HepG2 (cell line): ENCODE data around the gene DDX1. TPM values are rescaled to one million over a fixed set of nuclear protein-coding genes. Genes with fewer than 3 reads are reported as not detected.

ENCODE experiments used
- ATAC-seq: fragments of 200-7000 bp; cut with Tn5 transposase; 3 replicates; pipeline ENCODE4 v1.9.1; 2020; ENCODE audit warnings: mild to moderate bottlenecking, moderate library complexity
- BruUV-seq: library from RNA; stranded (reverse); fragments of 400-500 nt; replicated peaks from 2 replicates; lab custom pipeline; 2021; lab: Mats Ljungman, UMichigan
- CTCF ChIA-PET: fragments of 300-600 bp; formaldehyde crosslinking; extraction: SDS; loops from one replicate; lab custom pipeline; 2021; ENCODE audit warnings: low total read pairs, inconsistent platforms, low intra/inter-chr PET ratio; lab: Yijun Ruan, JAX
- POLR2A ChIA-PET: fragments of 350-600 bp; sonication (Branson Sonifier 250); formaldehyde crosslinking; loops from one replicate; lab custom pipeline; 2020; ENCODE audit warnings: antibody characterized with exemption, inconsistent platforms; lab: Yijun Ruan, JAX
- DNase-seq: peaks from one replicate; pipeline ENCODE4 v3.0.0-alpha.2; 2015; ENCODE audit warnings: low spot score
- FAIRE-seq: peaks from 3 replicates; lab custom pipeline; 2011; peaks lifted over from hg19 to GRCh38; lab: Jason Lieb, UNC
- H2AFZ ChIP-seq: one replicate; pipeline ENCODE4 v1.6.1; 2011; ENCODE audit warnings: low read length, inconsistent platforms
- H3K27ac ChIP-seq: fragments of 300-600 bp; 3 replicates; pipeline ENCODE4 v1.8.0; 2011; ENCODE audit warnings: mixed run types, mild to moderate bottlenecking, mixed read lengths, low read length, inconsistent platforms; ENCODE audit not compliant: insufficient read depth; ENCODE audit errors: extremely low read length
- H3K27me3 ChIP-seq, 2 experiments: fragments of 200-600 bp in 1 of 2; 2 replicates in 1 of 2; 3 replicates in 1 of 2; pipeline versions ENCODE4 v1.6.0 to v1.8.0; 2011; ENCODE audit warnings: low read length in 2 of 2, mild to moderate bottlenecking in 2 of 2, moderate library complexity in 2 of 2, inconsistent platforms in 1 of 2; ENCODE audit not compliant: insufficient read depth in 2 of 2, control insufficient read depth in 1 of 2
- H3K36me3 ChIP-seq, 2 experiments: fragments of 200-600 bp in 1 of 2; replicated peaks in 1 of 2; 2 replicates in 1 of 2; 3 replicates in 1 of 2; pipeline versions ENCODE4 v1.5.1 to v1.8.0; 2011; ENCODE audit warnings: low read length in 2 of 2, inconsistent platforms in 1 of 2; ENCODE audit not compliant: insufficient read depth in 2 of 2, control insufficient read depth in 1 of 2
- H3K4me1 ChIP-seq: 2 replicates; pipeline ENCODE4 v1.5.1; 2012; ENCODE audit warnings: low read length, inconsistent platforms; ENCODE audit not compliant: insufficient read depth
- H3K4me2 ChIP-seq: 2 replicates; pipeline ENCODE4 v1.6.0; 2011; ENCODE audit warnings: low read depth, low read length, inconsistent platforms
- H3K4me3 ChIP-seq, 3 experiments: fragments of 200-600 bp in 1 of 3; sonication (generic), shearing (Covaris generic) in 1 of 3; replicated peaks in 1 of 3; 2 replicates each; pipeline ENCODE4 v1.5.1; 2011 to 2016; ENCODE audit warnings: low read length in 3 of 3, inconsistent platforms in 2 of 3, low read depth in 2 of 3, mild to moderate bottlenecking in 2 of 3, control low read depth in 1 of 3, mixed read lengths in 1 of 3; ENCODE audit not compliant: insufficient read depth in 1 of 3
- H3K79me2 ChIP-seq: one replicate; pipeline ENCODE4 v1.6.1; 2011; ENCODE audit warnings: low read length, inconsistent platforms; ENCODE audit not compliant: insufficient read depth
- H3K9ac ChIP-seq: 2 replicates; pipeline ENCODE4 v1.6.0; 2011; ENCODE audit warnings: mild to moderate bottlenecking, low read depth, low read length, inconsistent platforms; ENCODE audit not compliant: insufficient read depth
- H3K9me3 ChIP-seq: 2 replicates; pipeline ENCODE4 v1.5.1; 2012; ENCODE audit warnings: mild to moderate bottlenecking, low read length
- H4K20me1 ChIP-seq: 2 replicates; pipeline ENCODE4 v1.6.0; 2011; ENCODE audit warnings: inconsistent platforms, mild to moderate bottlenecking, low read length, moderate library complexity; ENCODE audit not compliant: insufficient read depth
- CEBPB ChIP-seq: IDR thresholded peaks from 2 replicates; pipeline ENCODE4 v1.6.1; 2011; ENCODE audit warnings: low read depth, low read length, improper control_type of control experiment, borderline replicate concordance
- CENPX ChIP-seq: sonication (generic); formaldehyde crosslinking; IDR thresholded peaks from 2 replicates; pipeline ENCODE4 v1.9.0; 2021; ENCODE audit warnings: mild to moderate bottlenecking, missing genetic modification reagents, moderate library complexity
- IRF1 ChIP-seq: sonication (generic); formaldehyde crosslinking; IDR thresholded peaks from 2 replicates; pipeline ENCODE4 v1.4.0; 2020; ENCODE audit warnings: low read depth, mild to moderate bottlenecking, missing genetic modification reagents
- REPIN1 ChIP-seq: sonication (generic); formaldehyde crosslinking; IDR thresholded peaks from 2 replicates; pipeline ENCODE4 v1.8.0; 2022; ENCODE audit warnings: missing genetic modification reagents, low read depth, mild to moderate bottlenecking, borderline replicate concordance
- WGBS: methylation state at CpG from one replicate; pipeline ENCODE4 v1.1.6; 2017; ENCODE audit warnings: low lambda C conversion rate; 5-methylcytosine and 5-hydroxymethylcytosine counted together
- in situ Hi-C: cut with HindIII; loops from 2 replicates; pipeline ENCODE4 v1.10.0; 2017; ENCODE audit warnings: low pct_unique_long_range_greater_than_20kb; ENCODE audit not compliant: extremely low pct_ligation_motif_present
- intact Hi-C: fragments of 100-400 bp; cut with micrococcal nuclease; formaldehyde crosslinking; loops from one replicate; pipeline ENCODE4 v1.10.0; 2022; ENCODE audit not compliant: unreplicated experiment
- polyA plus RNA-seq, 8 experiments: library from polyadenylated mRNA; depleted of rRNA in 3 of 8; stranded (reverse) in 7 of 8; unstranded in 1 of 8; fragments of >200 nt; fragmentation: Illumina TruSeq in 4 of 8; extraction: Trizol in 4 of 8; gene quantifications; 2 replicates each; pipeline versions ENCODE4 v1.2.1 to v1.2.3, GENCODE V29; 2011 to 2016; ENCODE audit warnings: low read depth in 4 of 8, missing spikeins in 1 of 8, mixed read lengths in 1 of 8; ENCODE audit not compliant: insufficient read depth in 1 of 8
- total RNA-seq, 5 experiments: library from RNA; depleted of rRNA; stranded (reverse); fragments of >200 nt; fragmentation: Illumina TruSeq; extraction: Trizol; gene quantifications; 2 replicates each; pipeline ENCODE4 v1.2.3, GENCODE V29; 2016; ENCODE audit warnings: low read depth in 1 of 5
- TF ChIP-seq, protein P1 (sequence below): sonication (generic); formaldehyde crosslinking; IDR thresholded peaks from 2 replicates; pipeline ENCODE4 v1.8.0; 2022; ENCODE audit warnings: mild to moderate bottlenecking, missing genetic modification reagents, moderate library complexity

Gene DDX1
- total and polyA plus RNA-seq, 2 of the 13 experiments (the other 11 are each of a cell fraction or from before 2014, with no cell fraction given), result 81.6 to 130 TPM

DNA sequence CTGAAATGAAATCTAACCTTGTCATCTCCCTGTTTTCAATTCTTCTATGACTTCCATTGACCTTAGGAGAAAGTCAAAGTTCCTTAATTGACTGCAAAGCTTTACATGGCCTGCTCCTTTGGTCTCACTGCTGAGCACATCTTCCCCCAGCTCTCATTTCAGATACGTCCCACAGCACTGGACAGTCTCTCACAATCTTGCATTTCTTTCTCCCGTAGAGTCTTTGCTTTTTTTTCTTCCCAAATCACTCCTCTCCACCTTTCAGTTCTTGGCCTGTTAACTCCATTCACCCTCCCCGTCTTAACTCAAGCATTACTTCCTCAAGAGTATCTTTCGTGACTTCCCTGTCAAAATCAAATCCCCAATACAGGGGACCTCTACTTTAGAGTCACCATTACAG is 67.2 kb downstream of the DDX1 start:
- ChIA-PET POLR2A (no interaction called here), CTCF (no interaction called here)
- FAIRE-seq, result no peak

GRCh38 chr2:15660491-15661294 is 69.0 kb downstream of the DDX1 start:
- no peaks in the 10 kb centered on the region for H3K9me3 ChIP-seq
- no peak for DNase-seq
- no TSS peak for BruUV-seq
- no peak overlapping the region for H2AFZ ChIP-seq
- WGBS, result 27% methylated on average over 6 of the region's 6 CpGs
- peak; percentile 65 for TF ChIP-seq CEBPB
- TF ChIP-seq CENPX (CRISPR knock-in tag), result no peak
- TF ChIP-seq IRF1 (CRISPR knock-in tag), result no peak
- TF ChIP-seq, protein P1, sequence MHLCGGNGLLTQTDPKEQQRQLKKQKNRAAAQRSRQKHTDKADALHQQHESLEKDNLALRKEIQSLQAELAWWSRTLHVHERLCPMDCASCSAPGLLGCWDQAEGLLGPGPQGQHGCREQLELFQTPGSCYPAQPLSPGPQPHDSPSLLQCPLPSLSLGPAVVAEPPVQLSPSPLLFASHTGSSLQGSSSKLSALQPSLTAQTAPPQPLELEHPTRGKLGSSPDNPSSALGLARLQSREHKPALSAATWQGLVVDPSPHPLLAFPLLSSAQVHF (CRISPR knock-in tag), result no peak
- CTCF ChIA-PET, result no interaction called here
- intact Hi-C loops, result no loop called here
- no peak overlapping the region for H3K4me2 ChIP-seq
- no peak for ATAC-seq
- POLR2A ChIA-PET, result no interaction called here
- in situ Hi-C loops, result no loop called here
- peaks cover 0 to 45% of the 10 kb centered on the region in 2 experiments; a peak in 3 of 5 replicates for H3K27me3 ChIP-seq
- no peak overlapping the region for H3K27ac ChIP-seq
- no peaks in the 10 kb centered on the region for H3K36me3 ChIP-seq
- H3K4me3 ChIP-seq, result no peak overlapping the region
- H3K9ac ChIP-seq, result no peak overlapping the region
- H3K4me1 ChIP-seq, result peaks cover 11% of the 10 kb centered on the region
- FAIRE-seq, result no peak
- no peaks in the 10 kb centered on the region for H3K79me2 ChIP-seq
- H4K20me1 ChIP-seq, result no peaks in the 10 kb centered on the region

More for the DNA sequence above, 67.2 kb downstream of the DDX1 start:
- Histone ChIP-seq H4K20me1 (no peaks in the 10 kb centered on the region), H3K9ac (no peak overlapping the region), H3K4me1 (no peaks in the 10 kb centered on the region), H3K79me2 (no peaks in the 10 kb centered on the region), H3K9me3 (no peaks in the 10 kb centered on the region), H3K27ac (no peak overlapping the region), H3K4me2 (no peak overlapping the region), H3K36me3 (no peaks in the 10 kb centered on the region), H3K27me3 (peaks cover 2 to 45% of the 10 kb centered on the region in 2 experiments; a peak in 3 of 5 replicates), H2AFZ (no peak overlapping the region), H3K4me3 (no peak overlapping the region)
- ATAC-seq, result no peak
- TF ChIP-seq REPIN1 (CRISPR knock-in tag), result no peak
- 28% methylated on average over 4 of the region's 4 CpGs for WGBS
- no peak for DNase-seq
- intact Hi-C loops, result no loop called here
- in situ Hi-C loops, result no loop called here
- BruUV-seq, result no TSS peak
